ENCODE measurements around the gene SRP54.
"Not testable (repeated sequence)": the region's sequence is repeated elsewhere in the genome, so short reads cannot be mapped to it uniquely, and the experiment has no call there.

SRP54 gene

GRCh38 chr14:34982421-34983147, at the start of gene SRP54:
Gene SRP54, plus strand, starts transcription at chr14:34982992. Its CDS starts 13,718 bp downstream, at chr14:34996710.
- in situ Hi-C loops (cut with MboI; ENCODE audit: low sequenced_read_pairs), result no loop called here

- in situ Hi-C loops (cut with MboI; ENCODE audit: low sequenced_read_pairs), result no loop called here
These were observed 49.5 kb upstream of the SRP54 start for GRCh38 chr14:34933301-34933700.

GRCh38 chr14:34935488-34935887, 47.3 kb upstream of the SRP54 start:
- in situ Hi-C loops (cut with MboI; ENCODE audit: low sequenced_read_pairs), result no loop called here

GRCh38 chr14:34937442-34937841, 45.4 kb upstream of the SRP54 start:
- in situ Hi-C loops (cut with MboI; ENCODE audit: low sequenced_read_pairs), result no loop called here

- in situ Hi-C loops (cut with MboI; ENCODE audit: low sequenced_read_pairs), result no loop called here
These were observed 44.9 kb upstream of the SRP54 start for GRCh38 chr14:34937876-34938275.

- in situ Hi-C loops (cut with MboI; ENCODE audit: low sequenced_read_pairs), result no loop called here
These were observed 39.3 kb upstream of the SRP54 start for GRCh38 chr14:34943506-34943905.

- in situ Hi-C loops (cut with MboI; ENCODE audit: low sequenced_read_pairs), result no loop called here
These were observed 38.0 kb upstream of the SRP54 start for GRCh38 chr14:34944744-34945143.

- in situ Hi-C loops (cut with MboI; ENCODE audit: low sequenced_read_pairs), result no loop called here
These were observed 36.1 kb upstream of the SRP54 start for GRCh38 chr14:34946699-34947098.

- in situ Hi-C loops (cut with MboI; ENCODE audit: low sequenced_read_pairs), result no loop called here
These were observed 31.5 kb upstream of the SRP54 start for GRCh38 chr14:34951286-34951685.

GRCh38 chr14:34956931-34957330, 25.9 kb upstream of the SRP54 start:
- in situ Hi-C loops (cut with MboI; ENCODE audit: low sequenced_read_pairs), result no loop called here

- in situ Hi-C loops (cut with MboI; ENCODE audit: low sequenced_read_pairs), result no loop called here
These were observed 25.0 kb upstream of the SRP54 start for GRCh38 chr14:34957771-34958286.

- in situ Hi-C loops (cut with MboI; ENCODE audit: low sequenced_read_pairs), result not testable (repeated sequence)
These were observed 20.7 kb upstream of the SRP54 start for GRCh38 chr14:34962106-34962505.

- in situ Hi-C loops (cut with MboI; ENCODE audit: low sequenced_read_pairs), result no loop called here
These were observed 17.6 kb upstream of the SRP54 start for GRCh38 chr14:34964977-34965764.

GRCh38 chr14:34965912-34966311, 16.9 kb upstream of the SRP54 start:
- in situ Hi-C loops (cut with MboI; ENCODE audit: low sequenced_read_pairs), result no loop called here

- in situ Hi-C loops (cut with MboI; ENCODE audit: low sequenced_read_pairs), result no loop called here
These were observed 16.4 kb upstream of the SRP54 start for GRCh38 chr14:34966413-34966812.

- in situ Hi-C loops (cut with MboI; ENCODE audit: low sequenced_read_pairs), result no loop called here
These were observed 12.1 kb upstream of the SRP54 start for GRCh38 chr14:34970665-34971064.

GRCh38 chr14:34971381-34971780, 11.4 kb upstream of the SRP54 start:
- in situ Hi-C loops (cut with MboI; ENCODE audit: low sequenced_read_pairs), result no loop called here

GRCh38 chr14:34971801-34972200, 11.0 kb upstream of the SRP54 start:
- in situ Hi-C loops (cut with MboI; ENCODE audit: low sequenced_read_pairs), result no loop called here

GRCh38 chr14:34978444-34978843, 4.3 kb upstream of the SRP54 start:
- in situ Hi-C loops (cut with MboI; ENCODE audit: low sequenced_read_pairs), result no loop called here

GRCh38 chr14:34980337-34980900, 2.4 kb upstream of the SRP54 start:
- in situ Hi-C loops (cut with MboI; ENCODE audit: low sequenced_read_pairs), result no loop called here

GRCh38 chr14:34981743-34982420, 910 bp upstream of the SRP54 start:
- in situ Hi-C loops (cut with MboI; ENCODE audit: low sequenced_read_pairs), result no loop called here

All from hTERT RPE-1 (cell line).